ENCODE data around the gene KBTBD4. TPM values are rescaled to one million over a fixed set of nuclear protein-coding genes. Genes with fewer than 3 reads are reported as not detected.
"Not testable (repeated sequence)": the region's sequence is repeated elsewhere in the genome, so short reads cannot be mapped to it uniquely, and the experiment has no call there.

Gene KBTBD4
- total RNA-seq, 3 donors from 2014 or later (not counting 1 experiment from before 2014, with no cell fraction given), result 17.7 to 24.1 (median 20.9) TPM

- no peaks in the 10 kb centered on the region for H3K36me3 Mint-ChIP-seq
- TF ChIP-seq, protein P1, sequence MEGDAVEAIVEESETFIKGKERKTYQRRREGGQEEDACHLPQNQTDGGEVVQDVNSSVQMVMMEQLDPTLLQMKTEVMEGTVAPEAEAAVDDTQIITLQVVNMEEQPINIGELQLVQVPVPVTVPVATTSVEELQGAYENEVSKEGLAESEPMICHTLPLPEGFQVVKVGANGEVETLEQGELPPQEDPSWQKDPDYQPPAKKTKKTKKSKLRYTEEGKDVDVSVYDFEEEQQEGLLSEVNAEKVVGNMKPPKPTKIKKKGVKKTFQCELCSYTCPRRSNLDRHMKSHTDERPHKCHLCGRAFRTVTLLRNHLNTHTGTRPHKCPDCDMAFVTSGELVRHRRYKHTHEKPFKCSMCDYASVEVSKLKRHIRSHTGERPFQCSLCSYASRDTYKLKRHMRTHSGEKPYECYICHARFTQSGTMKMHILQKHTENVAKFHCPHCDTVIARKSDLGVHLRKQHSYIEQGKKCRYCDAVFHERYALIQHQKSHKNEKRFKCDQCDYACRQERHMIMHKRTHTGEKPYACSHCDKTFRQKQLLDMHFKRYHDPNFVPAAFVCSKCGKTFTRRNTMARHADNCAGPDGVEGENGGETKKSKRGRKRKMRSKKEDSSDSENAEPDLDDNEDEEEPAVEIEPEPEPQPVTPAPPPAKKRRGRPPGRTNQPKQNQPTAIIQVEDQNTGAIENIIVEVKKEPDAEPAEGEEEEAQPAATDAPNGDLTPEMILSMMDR (IDR thresholded peaks at IDR 0.05), result no peak
- intact Hi-C loops (cut with micrococcal nuclease), result no loop called here
- peaks cover 5 to 8% of the 10 kb centered on the region in 2 donors for H3K4me1 Mint-ChIP-seq
- DNase-seq, result no peak
- H3K36me3 ChIP-seq (ENCODE audit: control insufficient read depth, insufficient read depth, low read length), result no peaks in the 10 kb centered on the region
- 97% methylated on average over 2 of the region's 2 CpGs for WGBS (ENCODE audit: insufficient coverage)
- H3K4me3 ChIP-seq (ENCODE audit: low read length), result no peak overlapping the region
- peaks cover 10% of the 10 kb centered on the region for H3K4me1 ChIP-seq (ENCODE audit: control insufficient read depth, insufficient read depth, low read length)
- H3K27me3 ChIP-seq (ENCODE audit: control insufficient read depth, insufficient read depth, low read length), result no peaks in the 10 kb centered on the region
- no peak overlapping the region for H3K27ac ChIP-seq (ENCODE audit: low read length)
- no peak overlapping the region for H3K4me3 Mint-ChIP-seq
- no peaks in the 10 kb centered on the region for H3K27me3 Mint-ChIP-seq (ENCODE audit: low read depth in 2 of 2)
- no peaks in the 10 kb centered on the region for H3K9me3 ChIP-seq (ENCODE audit: control insufficient read depth, insufficient read depth, low read length)
- no peaks in the 10 kb centered on the region for H3K9me3 Mint-ChIP-seq
- H3K27ac Mint-ChIP-seq, result no peak overlapping the region
- ATAC-seq, result no peak
These were observed 18.3 kb downstream of the KBTBD4 start for GRCh38 chr11:47560426-47560825.

GRCh38 chr11:47558695-47559094 is 20.1 kb downstream of the KBTBD4 start:
- no CpG with 5 or more reads among the region's 1 CpG for WGBS (ENCODE audit: insufficient coverage)
- Histone ChIP-seq H3K9me3 (ENCODE audit: control insufficient read depth, insufficient read depth, low read length) (no peaks in the 10 kb centered on the region), H3K4me1 (ENCODE audit: control insufficient read depth, insufficient read depth, low read length) (no peaks in the 10 kb centered on the region), H3K4me3 (ENCODE audit: low read length) (no peak overlapping the region), H3K27ac (ENCODE audit: low read length) (no peak overlapping the region), H3K36me3 (ENCODE audit: control insufficient read depth, insufficient read depth, low read length) (no peaks in the 10 kb centered on the region), H3K27me3 (ENCODE audit: control insufficient read depth, insufficient read depth, low read length) (no peaks in the 10 kb centered on the region)
- ATAC-seq (no peak), DNase-seq (no peak)
- H3K27ac Mint-ChIP-seq, result no peak overlapping the region
- H3K4me3 Mint-ChIP-seq, result no peak overlapping the region
- no peaks in the 10 kb centered on the region for H3K27me3 Mint-ChIP-seq (ENCODE audit: low read depth in 2 of 2)
- TF ChIP-seq, protein P1 (IDR thresholded peaks at IDR 0.05), result no peak
- H3K9me3 Mint-ChIP-seq, result no peaks in the 10 kb centered on the region
- intact Hi-C loops (cut with micrococcal nuclease), result no loop called here
- H3K36me3 Mint-ChIP-seq, result no peaks in the 10 kb centered on the region
- no peaks in the 10 kb centered on the region for H3K4me1 Mint-ChIP-seq

- 96% methylated on average over 10 of the region's 12 CpGs for whole genome bisulfite sequencing (ENCODE audit: insufficient coverage)
- H3K4me3 Mint-ChIP-seq; H3K27me3 ChIP-seq (ENCODE audit: control insufficient read depth, insufficient read depth, low read length); intact Hi-C loops (cut with micrococcal nuclease); H3K9me3 ChIP-seq (ENCODE audit: control insufficient read depth, insufficient read depth, low read length); H3K27ac Mint-ChIP-seq; H3K4me3 ChIP-seq (ENCODE audit: low read length); DNase-seq; H3K9me3 Mint-ChIP-seq; ATAC-seq; H3K27ac ChIP-seq (ENCODE audit: low read length); H3K27me3 Mint-ChIP-seq (ENCODE audit: low read depth in 2 of 2); H3K36me3 ChIP-seq (ENCODE audit: control insufficient read depth, insufficient read depth, low read length); H3K36me3 Mint-ChIP-seq: not testable (repeated sequence)
- peaks cover 12 to 13% of the 10 kb centered on the region in 2 donors for H3K4me1 Mint-ChIP-seq
- H3K4me1 ChIP-seq (ENCODE audit: control insufficient read depth, insufficient read depth, low read length), result peaks cover 11% of the 10 kb centered on the region
These were observed 21.8 kb downstream of the KBTBD4 start for GRCh38 chr11:47557004-47557403.

DNA sequence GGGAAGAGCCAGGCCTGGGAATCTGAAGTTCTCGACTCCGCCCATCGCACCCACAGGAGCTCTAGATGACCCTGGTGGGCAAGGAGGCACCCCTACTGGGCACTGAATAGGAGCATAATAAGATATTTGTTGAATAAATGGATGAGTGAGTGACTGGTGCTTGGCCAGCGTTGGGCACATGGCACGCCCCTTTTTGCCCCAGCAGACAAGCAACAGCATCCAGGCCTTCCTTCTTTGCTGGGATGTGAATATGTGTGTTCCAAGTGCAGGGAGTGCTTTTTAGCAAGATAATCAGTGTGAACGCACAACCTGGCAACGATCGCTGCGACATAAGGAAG is 25.4 kb downstream of the KBTBD4 start:
- Mint-ChIP-seq H3K27me3 (ENCODE audit: low read depth in 2 of 2) (no peaks in the 10 kb centered on the region), H3K9me3 (no peaks in the 10 kb centered on the region), H3K27ac (peak overlapping the region; percentile 91 to 97), H3K4me1 (peaks cover 28 to 37% of the 10 kb centered on the region in 2 donors), H3K4me3 (peak overlapping the region; percentile 97), H3K36me3 (no peaks in the 10 kb centered on the region)
- Histone ChIP-seq H3K9me3 (ENCODE audit: control insufficient read depth, insufficient read depth, low read length) (no peaks in the 10 kb centered on the region), H3K36me3 (ENCODE audit: control insufficient read depth, insufficient read depth, low read length) (no peaks in the 10 kb centered on the region), H3K27me3 (ENCODE audit: control insufficient read depth, insufficient read depth, low read length) (no peaks in the 10 kb centered on the region), H3K27ac (ENCODE audit: low read length) (peak overlapping the region; percentile 58), H3K4me1 (ENCODE audit: control insufficient read depth, insufficient read depth, low read length) (peaks cover 26% of the 10 kb centered on the region), H3K4me3 (ENCODE audit: low read length) (peak overlapping the region; percentile 37)
- TF ChIP-seq, protein P1 (IDR thresholded peaks at IDR 0.05), result no peak
- peak; percentile 17 to 38 (median 24) for ATAC-seq
- intact Hi-C loops (cut with micrococcal nuclease), result loop anchor here (5.0 kb wide), 1 partner anchor 36 kb away; no protein-coding TSS in a partner anchor
- DNase-seq, result no peak
- 23% methylated on average over 9 of the region's 9 CpGs for WGBS (ENCODE audit: insufficient coverage)
